HFF-Myc (cell line): ENCODE data around the gene GSTO1.

Experiments
- DNase-seq: peaks from one replicate; pipeline ENCODE4 v3.0.0-alpha.2; 2011; ENCODE audit warnings: low read depth; ENCODE audit errors: extremely low read depth
- H3K4me3 ChIP-seq: replicated peaks from 2 replicates; pipeline ENCODE4 v1.5.1; 2011; ENCODE audit warnings: low read depth, mild to moderate bottlenecking, control low read depth, low read length
- TF ChIP-seq, protein P1 (sequence below): IDR thresholded peaks from 2 replicates; pipeline ENCODE4 v1.5.1; 2012; ENCODE audit warnings: mild to moderate bottlenecking, low read depth, low read length, control low read depth; ENCODE audit errors: missing control alignments

The GSTO1 gene

GRCh38 chr10:104254493-104255310 is at the start of gene GSTO1:
TSS of gene GSTO1 (plus strand) at chr10:104254892. CDS start at chr10:104254929, 37 bp downstream.
- TF ChIP-seq, protein P1, sequence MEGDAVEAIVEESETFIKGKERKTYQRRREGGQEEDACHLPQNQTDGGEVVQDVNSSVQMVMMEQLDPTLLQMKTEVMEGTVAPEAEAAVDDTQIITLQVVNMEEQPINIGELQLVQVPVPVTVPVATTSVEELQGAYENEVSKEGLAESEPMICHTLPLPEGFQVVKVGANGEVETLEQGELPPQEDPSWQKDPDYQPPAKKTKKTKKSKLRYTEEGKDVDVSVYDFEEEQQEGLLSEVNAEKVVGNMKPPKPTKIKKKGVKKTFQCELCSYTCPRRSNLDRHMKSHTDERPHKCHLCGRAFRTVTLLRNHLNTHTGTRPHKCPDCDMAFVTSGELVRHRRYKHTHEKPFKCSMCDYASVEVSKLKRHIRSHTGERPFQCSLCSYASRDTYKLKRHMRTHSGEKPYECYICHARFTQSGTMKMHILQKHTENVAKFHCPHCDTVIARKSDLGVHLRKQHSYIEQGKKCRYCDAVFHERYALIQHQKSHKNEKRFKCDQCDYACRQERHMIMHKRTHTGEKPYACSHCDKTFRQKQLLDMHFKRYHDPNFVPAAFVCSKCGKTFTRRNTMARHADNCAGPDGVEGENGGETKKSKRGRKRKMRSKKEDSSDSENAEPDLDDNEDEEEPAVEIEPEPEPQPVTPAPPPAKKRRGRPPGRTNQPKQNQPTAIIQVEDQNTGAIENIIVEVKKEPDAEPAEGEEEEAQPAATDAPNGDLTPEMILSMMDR: no peak
- peak within 1 kb of the TSS; percentile 84 for H3K4me3 ChIP-seq
- DNase-seq: no peak

DNA sequence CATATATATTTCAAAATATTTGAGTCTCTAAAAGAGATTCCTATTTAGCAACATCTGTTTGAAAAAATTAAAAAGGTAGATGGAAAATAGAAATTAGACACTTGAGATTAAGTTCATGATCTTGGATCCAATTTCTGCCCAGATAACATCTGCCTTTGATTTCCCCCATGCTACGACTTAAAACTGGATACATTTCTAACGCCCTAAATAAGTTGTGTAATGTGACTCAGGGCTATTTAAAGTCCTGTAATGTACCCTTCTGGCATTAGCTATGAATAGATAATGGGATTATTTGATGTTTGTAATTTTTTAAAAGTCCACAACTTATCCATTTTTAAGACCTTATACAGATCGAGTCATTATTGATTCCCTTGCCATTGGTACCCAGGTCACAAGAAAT is 46.0 kb upstream of the GSTO1 start:
- TF ChIP-seq, protein P1: no peak
- DNase-seq: no peak
- no peak overlapping the region for H3K4me3 ChIP-seq

DNA sequence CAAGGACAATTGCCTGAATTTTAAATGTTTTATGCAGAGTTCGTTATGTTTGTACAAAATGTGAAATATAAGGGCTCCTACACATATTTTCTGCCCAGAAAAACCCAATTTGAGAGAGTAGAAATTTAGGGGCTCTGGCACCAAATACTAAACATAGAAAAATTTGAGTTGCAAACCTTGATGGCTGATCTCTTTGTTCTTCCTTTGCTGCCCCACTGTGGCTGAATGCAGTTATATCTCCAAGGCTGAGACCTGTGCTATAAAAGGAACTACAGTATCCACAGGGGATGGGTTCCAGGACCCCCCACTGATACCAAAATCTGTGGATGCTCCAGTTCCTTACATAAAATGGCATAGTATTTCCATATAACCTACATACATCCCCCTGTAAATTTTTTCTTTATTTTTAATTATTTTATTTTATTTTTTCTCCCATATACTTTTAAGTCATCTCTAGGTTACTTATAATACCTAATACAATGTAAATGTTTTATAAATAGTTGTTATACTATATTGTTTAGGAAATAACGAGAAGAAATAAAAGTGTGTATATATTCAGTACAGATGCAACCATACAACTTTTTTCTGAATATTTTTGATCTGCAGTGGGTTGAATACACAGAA is 45.0 kb upstream of the GSTO1 start:
- H3K4me3 ChIP-seq: no peak overlapping the region
- DNase-seq: no peak
- TF ChIP-seq, protein P1: peak; percentile 53

- no peak overlapping the region for H3K4me3 ChIP-seq
- DNase-seq: no peak
- TF ChIP-seq, protein P1: no peak
Observed at GRCh38 chr10:104216631-104217030, 38.1 kb upstream of the GSTO1 start.

DNA sequence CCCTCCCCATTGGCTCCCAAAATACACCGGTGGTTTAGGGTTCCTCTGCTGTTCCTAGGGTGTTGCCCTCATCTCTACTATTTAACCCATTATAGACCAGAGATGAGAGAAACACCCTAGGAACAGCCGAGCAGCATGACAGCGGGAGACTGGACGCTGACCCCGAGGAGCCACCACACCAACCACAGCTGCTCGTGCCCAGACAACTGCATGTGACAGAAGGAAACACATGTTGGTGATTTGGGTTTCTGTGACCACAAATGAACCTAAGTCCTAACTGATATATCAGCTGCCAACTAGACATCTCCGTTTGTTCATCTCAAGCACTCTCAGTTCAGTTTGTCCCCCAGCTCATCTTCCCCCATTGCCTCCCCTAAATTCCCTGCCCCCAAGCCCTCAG is 35.9 kb upstream of the GSTO1 start:
- H3K4me3 ChIP-seq: no peak overlapping the region
- TF ChIP-seq, protein P1: no peak
- DNase-seq: no peak

DNA sequence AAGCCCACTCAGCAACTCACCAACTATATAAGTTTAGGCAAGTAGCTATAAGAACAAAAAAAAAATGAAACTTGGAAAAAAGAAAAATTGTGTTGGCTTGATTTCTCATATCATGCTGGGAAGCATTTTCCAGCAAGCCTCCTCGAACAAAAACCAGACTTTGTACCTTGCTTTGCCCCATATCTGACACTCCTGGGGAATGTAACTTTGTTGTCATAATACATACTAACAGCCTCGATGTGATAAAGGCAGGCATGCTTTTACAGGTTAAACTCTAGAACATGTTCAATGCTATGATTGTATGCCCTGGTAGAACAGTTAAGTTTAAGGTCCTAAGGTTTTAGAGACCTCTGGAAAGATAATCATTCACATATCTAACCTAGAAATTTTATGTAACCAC is 34.2 kb upstream of the GSTO1 start:
- no peak overlapping the region for H3K4me3 ChIP-seq
- no peak for DNase-seq
- TF ChIP-seq, protein P1: no peak

GRCh38 chr10:104223304-104223703 is 31.4 kb upstream of the GSTO1 start:
- TF ChIP-seq, protein P1: no peak
- DNase-seq: no peak
- H3K4me3 ChIP-seq: no peak overlapping the region
